ENCODE measurements around the gene CAMK1D.

Gene CAMK1D

DNA sequence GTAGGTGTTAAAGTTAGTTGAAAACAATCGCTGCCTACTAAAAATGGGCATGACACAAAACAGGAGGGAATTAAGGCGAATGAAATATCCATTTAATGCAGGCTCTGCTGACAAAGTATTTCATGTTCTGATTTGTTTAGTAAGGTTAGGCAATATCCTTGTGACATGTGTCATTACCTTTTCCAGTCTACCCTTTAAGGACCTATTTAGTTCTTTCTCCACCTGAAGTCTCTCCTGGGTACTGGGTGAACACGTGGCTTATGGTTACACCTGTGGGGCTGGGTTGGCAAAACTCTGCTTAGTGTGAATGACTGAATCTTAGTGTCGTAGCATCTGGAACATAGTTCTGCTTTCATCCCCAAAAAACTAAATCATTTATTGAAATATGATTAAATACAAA, 338.6 kb downstream of the CAMK1D start:
- TF ChIP-seq POLR2A (IDR thresholded peaks at IDR 0.05; ENCODE audit: extremely low read depth, insufficient read length) (no peak), MYC (IDR thresholded peaks at IDR 0.05; ENCODE audit: low read depth, low read length) (no peak)
- DNase-seq (ENCODE audit: low read depth) = no peak
- H3K4me3 ChIP-seq (ENCODE audit: low read depth, low read length) = no peak overlapping the region

DNA sequence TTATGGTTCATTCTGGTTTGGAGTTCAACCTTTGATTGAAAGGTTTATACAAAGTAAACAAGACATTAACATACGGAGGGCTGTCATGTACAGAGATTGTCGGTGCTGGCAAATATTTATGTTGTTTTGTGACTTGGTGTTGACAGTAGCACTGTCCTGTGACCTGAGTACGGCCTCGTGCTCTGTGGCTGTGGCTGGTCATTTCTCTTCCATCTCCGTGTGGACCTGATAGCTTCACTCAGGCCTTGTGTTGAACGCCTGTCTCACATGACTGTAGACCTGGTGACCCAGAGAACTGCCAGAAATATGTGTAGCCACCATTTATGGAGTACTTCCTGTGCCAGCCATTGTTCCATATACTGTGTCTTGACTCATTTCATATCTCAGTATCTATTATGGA, 340.5 kb downstream of the CAMK1D start:
- no peak for TF ChIP-seq POLR2A (IDR thresholded peaks at IDR 0.05; ENCODE audit: extremely low read depth, insufficient read length)
- TF ChIP-seq, protein P1, sequence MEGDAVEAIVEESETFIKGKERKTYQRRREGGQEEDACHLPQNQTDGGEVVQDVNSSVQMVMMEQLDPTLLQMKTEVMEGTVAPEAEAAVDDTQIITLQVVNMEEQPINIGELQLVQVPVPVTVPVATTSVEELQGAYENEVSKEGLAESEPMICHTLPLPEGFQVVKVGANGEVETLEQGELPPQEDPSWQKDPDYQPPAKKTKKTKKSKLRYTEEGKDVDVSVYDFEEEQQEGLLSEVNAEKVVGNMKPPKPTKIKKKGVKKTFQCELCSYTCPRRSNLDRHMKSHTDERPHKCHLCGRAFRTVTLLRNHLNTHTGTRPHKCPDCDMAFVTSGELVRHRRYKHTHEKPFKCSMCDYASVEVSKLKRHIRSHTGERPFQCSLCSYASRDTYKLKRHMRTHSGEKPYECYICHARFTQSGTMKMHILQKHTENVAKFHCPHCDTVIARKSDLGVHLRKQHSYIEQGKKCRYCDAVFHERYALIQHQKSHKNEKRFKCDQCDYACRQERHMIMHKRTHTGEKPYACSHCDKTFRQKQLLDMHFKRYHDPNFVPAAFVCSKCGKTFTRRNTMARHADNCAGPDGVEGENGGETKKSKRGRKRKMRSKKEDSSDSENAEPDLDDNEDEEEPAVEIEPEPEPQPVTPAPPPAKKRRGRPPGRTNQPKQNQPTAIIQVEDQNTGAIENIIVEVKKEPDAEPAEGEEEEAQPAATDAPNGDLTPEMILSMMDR (IDR thresholded peaks at IDR 0.05; ENCODE audit: low read depth, low read length) = no peak
- TF ChIP-seq, protein P2, sequence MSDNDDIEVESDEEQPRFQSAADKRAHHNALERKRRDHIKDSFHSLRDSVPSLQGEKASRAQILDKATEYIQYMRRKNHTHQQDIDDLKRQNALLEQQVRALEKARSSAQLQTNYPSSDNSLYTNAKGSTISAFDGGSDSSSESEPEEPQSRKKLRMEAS (IDR thresholded peaks at IDR 0.05; ENCODE audit: low read depth, low read length) = no peak
- TF ChIP-seq MYC (IDR thresholded peaks at IDR 0.05; ENCODE audit: low read depth, low read length) = no peak
- no peak overlapping the region for H3K4me3 ChIP-seq (ENCODE audit: low read depth, low read length)
- DNase-seq (ENCODE audit: low read depth) = no peak

DNA sequence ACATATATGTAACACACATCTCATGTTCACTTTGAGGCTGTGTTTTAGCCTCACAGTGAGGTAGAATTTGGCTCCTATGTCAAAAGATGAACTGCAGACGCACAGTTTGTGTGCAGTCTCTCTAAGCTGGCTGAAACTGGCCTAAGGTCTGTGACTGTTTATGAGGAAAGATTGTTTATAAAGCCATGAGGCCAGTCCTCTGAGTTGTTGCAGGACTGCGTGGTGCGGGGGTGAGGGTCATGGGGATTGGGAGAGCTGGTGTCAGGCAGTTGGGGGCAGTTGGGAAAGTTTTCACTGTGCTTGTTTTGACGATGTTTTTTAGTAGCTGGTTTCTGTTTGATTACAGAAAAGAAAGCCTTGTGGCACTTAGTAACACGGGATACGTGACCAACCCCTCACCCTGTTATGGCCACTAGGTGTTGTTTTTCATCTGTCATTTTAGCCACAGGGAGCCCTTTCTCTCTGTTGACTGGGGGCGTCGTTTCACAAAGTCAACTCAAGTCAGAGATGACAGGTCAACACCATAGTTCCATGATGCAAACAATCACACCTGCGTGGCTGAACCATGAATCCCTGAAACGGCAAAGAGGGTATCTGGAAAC, 341.3 kb downstream of the CAMK1D start:
- no peak for DNase-seq (ENCODE audit: low read depth)
- no peak overlapping the region for H3K4me3 ChIP-seq (ENCODE audit: low read depth, low read length)
- TF ChIP-seq, protein P1 (IDR thresholded peaks at IDR 0.05; ENCODE audit: low read depth, low read length) = no peak
- TF ChIP-seq, protein P2 (IDR thresholded peaks at IDR 0.05; ENCODE audit: low read depth, low read length) = no peak
- TF ChIP-seq POLR2A (IDR thresholded peaks at IDR 0.05; ENCODE audit: extremely low read depth, insufficient read length) = no peak
- TF ChIP-seq MYC (IDR thresholded peaks at IDR 0.05; ENCODE audit: low read depth, low read length) = no peak

DNA sequence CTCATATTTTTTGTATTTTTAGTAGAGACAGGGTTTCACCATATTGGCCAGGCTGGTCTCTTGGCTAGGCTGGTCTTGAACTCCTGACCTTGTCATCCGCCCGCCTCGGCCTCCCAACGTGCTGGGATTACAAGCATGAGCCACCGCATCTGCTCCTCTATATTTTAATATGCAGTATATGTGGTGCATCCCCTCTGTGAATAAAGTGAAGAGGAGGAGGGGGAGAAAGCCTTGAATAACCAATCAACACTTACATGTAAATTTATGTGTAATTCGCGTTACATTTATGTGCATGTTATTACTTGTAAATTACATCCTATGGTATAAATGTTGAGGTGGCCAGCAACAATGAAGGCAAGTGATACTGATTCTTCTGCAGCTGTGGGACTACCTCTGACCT, 342.2 kb downstream of the CAMK1D start:
- TF ChIP-seq MYC (IDR thresholded peaks at IDR 0.05; ENCODE audit: low read depth, low read length) = no peak
- TF ChIP-seq, protein P1 (IDR thresholded peaks at IDR 0.05; ENCODE audit: low read depth, low read length) = no peak
- TF ChIP-seq, protein P2 (IDR thresholded peaks at IDR 0.05; ENCODE audit: low read depth, low read length) = no peak
- TF ChIP-seq POLR2A (IDR thresholded peaks at IDR 0.05; ENCODE audit: extremely low read depth, insufficient read length) = no peak
- H3K4me3 ChIP-seq (ENCODE audit: low read depth, low read length) = no peak overlapping the region
- DNase-seq (ENCODE audit: low read depth) = no peak

DNA sequence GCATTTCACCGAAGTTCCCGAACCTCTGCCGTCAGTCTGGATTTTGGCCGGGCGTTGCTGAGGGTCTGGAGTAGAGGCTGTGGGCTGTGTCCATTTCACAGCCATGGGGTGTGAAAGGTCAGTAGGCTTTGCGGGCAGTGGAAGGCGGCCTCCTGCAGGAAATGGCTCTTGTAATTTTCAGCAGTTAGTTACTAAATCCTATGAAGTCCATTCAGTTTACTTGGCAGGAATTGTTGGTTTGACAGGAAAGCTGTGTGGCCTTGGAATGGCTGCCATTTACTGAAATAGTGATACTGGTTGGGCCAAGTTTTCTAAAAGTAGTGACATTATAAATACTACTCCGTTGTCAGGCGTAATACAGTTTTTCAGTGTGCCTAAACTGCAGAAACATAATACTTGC, 348.4 kb downstream of the CAMK1D start:
- DNase-seq (ENCODE audit: low read depth) = no peak
- no peak overlapping the region for H3K4me3 ChIP-seq (ENCODE audit: low read depth, low read length)
- no peak for TF ChIP-seq POLR2A (IDR thresholded peaks at IDR 0.05; ENCODE audit: extremely low read depth, insufficient read length)
- TF ChIP-seq MYC (IDR thresholded peaks at IDR 0.05; ENCODE audit: low read depth, low read length) = no peak
- TF ChIP-seq, protein P1 (IDR thresholded peaks at IDR 0.05; ENCODE audit: low read depth, low read length) = no peak
- TF ChIP-seq, protein P2 (IDR thresholded peaks at IDR 0.05; ENCODE audit: low read depth, low read length) = no peak

DNA sequence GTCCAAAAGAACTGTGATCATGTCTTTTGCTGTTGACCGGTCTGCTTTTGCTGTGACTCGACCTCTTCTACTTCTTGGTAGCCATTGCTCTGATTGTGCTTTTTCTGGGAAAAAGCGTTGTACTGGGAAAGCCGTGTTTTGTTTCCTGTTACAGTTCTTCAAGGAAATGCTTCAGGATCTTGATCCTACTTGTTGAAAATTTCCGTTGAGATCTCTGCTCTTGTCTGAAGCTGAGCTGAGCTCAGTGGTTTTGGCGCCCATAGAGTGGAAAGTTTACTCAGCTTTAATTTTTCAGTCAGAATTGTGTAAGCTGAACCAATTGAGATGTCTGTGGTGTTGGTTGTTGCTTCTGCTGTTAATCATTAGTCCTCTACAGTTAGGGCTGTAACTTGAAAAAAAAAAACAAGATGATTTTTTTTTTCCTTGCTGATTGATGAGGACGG, 349.9 kb downstream of the CAMK1D start:
- DNase-seq (ENCODE audit: low read depth) = no peak
- H3K4me3 ChIP-seq (ENCODE audit: low read depth, low read length) = no peak overlapping the region
- TF ChIP-seq, protein P1 (IDR thresholded peaks at IDR 0.05; ENCODE audit: low read depth, low read length) = no peak
- TF ChIP-seq MYC (IDR thresholded peaks at IDR 0.05; ENCODE audit: low read depth, low read length) = no peak
- TF ChIP-seq, protein P2 (IDR thresholded peaks at IDR 0.05; ENCODE audit: low read depth, low read length) = no peak
- TF ChIP-seq POLR2A (IDR thresholded peaks at IDR 0.05; ENCODE audit: extremely low read depth, insufficient read length) = no peak

Data from NB4 (cell line).